ENCODE results near the gene GNAS-AS1.

GNAS-AS1 gene

GRCh38 chr20:58886546-58886945, 35.8 kb upstream of the GNAS-AS1 start:
- no peak for DNase-seq (ENCODE audit: low read depth in 2 of 2)

DNA sequence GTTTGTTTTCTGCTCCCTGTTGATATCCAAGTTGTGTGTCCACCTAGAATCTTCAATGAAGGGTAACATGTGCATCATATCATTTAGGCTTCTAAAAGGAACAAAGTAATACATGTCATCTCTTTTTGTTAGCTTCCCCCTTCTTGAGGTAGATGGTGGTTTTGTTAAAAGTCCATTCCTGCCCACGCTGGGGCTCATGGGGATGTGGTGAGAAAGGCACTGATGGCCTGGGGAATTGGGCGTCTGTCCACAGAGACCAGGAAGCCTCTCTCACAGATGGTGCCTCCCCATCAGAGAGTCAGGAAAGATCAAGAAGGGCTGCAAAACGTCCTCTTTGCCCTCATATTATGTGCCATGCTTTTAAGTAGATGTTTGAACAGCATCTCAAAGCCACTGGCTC, 34.3 kb upstream of the GNAS-AS1 start:
- no peak for DNase-seq (ENCODE audit: low read depth in 2 of 2)

DNA sequence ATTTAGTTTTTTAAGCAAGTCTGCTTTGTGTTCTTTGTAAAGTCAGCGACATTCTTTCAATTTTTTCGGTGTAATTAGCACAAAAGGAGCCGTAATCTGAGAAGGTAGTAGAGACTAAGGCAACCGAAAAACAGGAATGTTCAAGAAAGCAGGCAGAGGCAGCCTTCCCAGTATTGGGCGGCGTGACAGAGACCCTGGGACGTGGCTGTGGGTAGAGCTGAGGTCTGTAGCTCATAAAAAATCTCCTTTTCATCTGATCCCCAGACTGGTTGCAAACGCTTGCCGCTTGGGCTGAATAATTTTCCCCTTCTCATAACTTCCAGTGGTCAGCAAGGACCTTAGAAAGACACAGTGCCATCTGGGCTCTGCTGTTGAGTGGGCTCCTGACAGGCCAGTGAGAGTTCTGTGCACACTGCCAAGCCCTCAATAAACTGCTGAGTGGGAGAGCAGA, 32.6 kb upstream of the GNAS-AS1 start:
- DNase-seq (ENCODE audit: low read depth in 2 of 2): no peak

DNA sequence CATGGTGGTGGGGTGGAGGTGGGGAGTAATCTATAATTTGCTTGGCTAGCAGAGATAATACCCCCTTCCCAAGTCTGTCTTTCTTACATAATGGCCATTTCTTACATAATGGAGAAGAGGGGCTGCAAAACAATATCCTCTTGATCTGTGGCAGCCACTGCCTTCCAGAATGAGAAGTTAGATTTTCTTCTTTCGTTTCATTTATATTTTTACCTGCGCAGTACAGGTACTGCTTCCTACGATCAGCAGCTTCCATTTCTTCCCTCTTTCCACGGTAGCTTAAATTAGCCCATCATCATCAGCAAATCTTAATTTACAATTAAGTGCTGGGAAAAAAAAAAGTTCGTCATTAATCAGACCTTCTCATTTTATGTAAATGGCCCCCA, 32.0 kb upstream of the GNAS-AS1 start:
- DNase-seq (ENCODE audit: low read depth in 2 of 2): no peak

- no peak for DNase-seq (ENCODE audit: low read depth in 2 of 2)
Observed at GRCh38 chr20:58880994-58881752, 30.5 kb upstream of the GNAS-AS1 start.

GRCh38 chr20:58880441-58880840, 29.7 kb upstream of the GNAS-AS1 start:
- no peak for DNase-seq (ENCODE audit: low read depth in 2 of 2)

DNA sequence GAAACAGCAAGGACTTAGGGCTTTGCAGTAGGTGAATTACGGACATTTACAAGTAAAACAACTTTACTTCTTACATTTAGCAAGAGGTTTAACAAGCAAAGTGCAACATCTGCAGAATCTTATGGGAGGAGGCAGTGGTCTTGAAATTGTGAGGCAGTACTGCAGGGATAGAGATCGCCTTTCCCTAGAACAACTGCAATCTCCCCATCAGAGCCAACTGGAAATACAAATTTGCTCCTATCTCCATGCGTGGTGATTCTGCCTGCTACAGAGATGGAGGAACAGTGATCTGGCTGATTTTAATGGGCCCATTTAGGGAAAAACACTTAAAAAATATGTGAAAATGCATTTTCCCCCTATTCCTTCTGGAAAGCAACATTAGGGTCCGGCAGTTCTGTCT, 27.7 kb upstream of the GNAS-AS1 start:
- no peak for DNase-seq (ENCODE audit: low read depth in 2 of 2)

DNA sequence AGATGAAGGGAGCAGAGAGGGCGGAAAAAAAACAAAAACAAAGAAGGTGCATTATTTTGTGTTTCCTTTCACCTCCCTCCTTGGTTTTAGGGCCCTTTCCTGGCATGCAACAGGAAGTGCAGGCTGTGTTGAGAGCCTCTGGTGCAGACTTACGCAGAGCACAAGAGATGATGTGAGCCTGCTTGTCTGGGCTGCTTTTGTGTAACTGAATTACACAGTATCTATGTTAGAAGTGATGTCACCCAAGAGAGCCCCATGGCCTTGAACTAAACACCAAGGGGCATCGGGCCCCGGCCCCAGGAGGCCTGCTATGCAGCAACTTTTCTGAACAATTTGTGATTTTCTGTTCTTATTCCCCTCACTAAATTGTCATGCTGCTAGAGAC, 27.3 kb upstream of the GNAS-AS1 start:
- no peak for DNase-seq (ENCODE audit: low read depth in 2 of 2)

GRCh38 chr20:58877050-58877975, 26.6 kb upstream of the GNAS-AS1 start:
- DNase-seq (ENCODE audit: low read depth in 2 of 2): no peak

GRCh38 chr20:58876437-58876836, 25.7 kb upstream of the GNAS-AS1 start:
- DNase-seq (ENCODE audit: low read depth in 2 of 2): no peak

DNA sequence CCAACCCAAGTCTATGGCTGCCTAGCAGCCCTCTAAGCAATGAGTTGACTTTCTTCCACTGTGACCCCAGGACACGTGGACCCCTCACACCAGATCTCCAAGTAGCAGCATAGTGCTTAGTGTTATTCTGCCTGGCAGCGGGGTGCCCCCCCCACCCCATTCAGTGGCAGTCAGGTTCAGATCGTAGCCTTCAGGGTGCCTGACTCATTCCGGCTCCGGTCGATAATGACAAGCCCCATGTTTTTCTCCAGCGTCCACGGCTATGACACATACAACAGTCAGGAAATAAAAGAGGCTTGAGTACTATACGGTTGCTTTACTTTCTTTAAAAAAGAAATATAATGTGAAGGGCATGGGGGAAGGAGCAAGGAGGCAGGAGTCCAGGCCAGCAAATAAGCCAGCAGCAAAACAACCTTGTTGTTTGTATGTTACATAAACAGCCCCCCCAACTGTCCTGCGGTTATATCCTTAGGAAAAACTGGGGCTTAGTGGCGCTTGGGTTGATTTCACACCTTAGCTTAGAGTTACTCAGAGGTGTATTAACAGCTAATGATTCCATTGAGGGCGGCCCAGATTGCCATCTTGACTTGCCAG, 24.9 kb upstream of the GNAS-AS1 start:
- no peak for DNase-seq (ENCODE audit: low read depth in 2 of 2)

DNA sequence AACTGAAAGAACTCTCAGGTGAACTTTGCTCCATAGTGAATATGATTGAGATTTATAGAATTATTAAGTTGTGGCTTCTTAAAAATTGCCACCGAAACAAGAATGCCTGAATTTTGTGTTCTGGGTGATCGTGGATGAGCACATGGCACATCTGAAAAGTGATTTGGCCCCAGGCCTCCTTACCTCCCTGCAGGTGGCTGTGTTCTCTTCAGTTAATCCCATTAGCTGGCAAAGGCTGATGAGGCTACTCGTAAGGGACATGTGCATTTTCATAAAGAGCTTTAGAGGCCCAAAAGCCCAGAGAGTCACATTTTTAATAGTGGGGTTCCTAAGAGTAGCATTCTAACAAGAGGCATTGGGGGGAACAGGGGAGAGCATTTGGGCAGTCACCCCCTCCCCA, 24.4 kb upstream of the GNAS-AS1 start:
- DNase-seq (ENCODE audit: low read depth in 2 of 2): no peak

DNA sequence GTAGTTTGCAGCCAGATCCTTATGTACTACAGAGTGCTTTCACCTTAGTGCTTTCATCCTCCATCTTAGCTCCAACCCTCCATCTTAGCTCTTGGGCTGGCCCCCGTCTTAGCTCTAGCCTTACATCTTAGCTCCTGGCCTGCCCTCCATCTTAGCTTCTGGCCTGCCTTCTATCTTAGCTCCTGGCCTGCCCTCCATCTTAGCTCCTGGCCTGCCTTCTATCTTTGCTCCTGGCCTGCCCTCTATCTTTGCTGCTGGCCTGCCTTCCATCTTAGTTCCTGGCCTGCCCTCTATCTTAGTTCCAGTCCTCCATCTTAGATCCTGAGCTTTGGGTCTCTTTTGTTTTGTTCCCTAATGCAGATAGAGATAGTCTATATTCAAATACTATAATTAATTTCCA, 23.8 kb upstream of the GNAS-AS1 start:
- no peak for DNase-seq (ENCODE audit: low read depth in 2 of 2)

DNA sequence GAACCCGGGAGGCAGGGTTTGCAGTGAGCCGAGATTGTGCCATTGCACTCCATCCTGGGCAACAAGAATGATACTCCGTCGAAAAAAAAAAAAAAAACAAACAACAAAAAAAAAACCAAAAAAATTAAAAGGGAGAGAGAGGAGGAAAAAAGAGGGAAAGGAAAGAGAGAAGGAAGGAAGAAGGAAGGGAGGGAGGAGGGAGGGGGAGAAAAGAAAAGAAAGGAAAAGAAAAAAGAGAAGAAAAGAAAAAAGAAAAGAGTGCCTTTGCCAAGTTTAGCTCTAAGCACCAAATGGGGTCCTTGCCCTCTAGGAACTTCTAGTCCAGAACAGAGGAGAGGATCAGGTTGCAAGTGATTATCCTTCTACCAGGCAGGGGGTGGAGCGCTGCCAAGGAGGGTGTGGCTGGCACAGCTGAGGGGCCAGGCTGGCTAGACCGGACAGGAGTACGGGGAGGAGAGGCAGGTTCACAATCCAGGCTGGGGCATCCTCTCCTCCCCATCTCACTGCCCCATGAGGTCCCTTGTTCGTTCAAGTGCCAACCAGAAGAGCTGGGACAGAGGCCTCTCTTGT, 20.9 kb upstream of the GNAS-AS1 start:
- no peak for DNase-seq (ENCODE audit: low read depth in 2 of 2)

DNA sequence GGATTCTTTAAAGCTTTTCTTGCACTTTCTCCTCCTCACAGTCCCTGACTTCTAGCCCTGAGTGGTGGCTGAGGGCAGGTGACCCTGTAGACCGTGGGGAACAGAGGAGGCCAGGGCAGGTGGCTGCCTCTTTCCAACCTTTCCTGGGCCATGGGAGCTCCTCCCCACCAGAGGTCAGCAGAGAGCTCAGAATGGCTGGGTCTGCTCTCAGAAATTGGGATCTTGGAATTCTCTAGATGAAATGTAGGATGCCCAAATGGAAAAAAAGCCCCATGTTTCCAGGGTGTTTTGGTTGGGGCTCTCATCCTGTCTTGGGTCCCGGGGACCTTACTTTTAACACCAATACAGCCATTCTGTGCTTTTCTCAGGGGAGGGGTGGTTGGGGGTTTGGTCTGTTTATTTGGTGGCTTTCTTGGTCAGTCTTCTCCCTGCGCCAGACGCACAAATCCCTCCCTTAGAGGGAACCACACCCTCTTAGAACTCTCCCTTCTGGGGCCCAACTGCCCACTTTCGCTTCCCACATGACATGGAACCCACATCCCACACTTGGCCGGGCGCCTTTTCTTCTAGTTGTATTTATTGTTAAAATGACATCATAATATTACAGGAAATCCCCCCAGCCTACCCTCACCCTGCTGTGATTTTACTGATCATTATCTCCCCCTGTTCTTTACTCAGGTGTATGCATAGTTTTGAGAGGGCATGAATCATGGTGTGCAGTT, 19.8 kb upstream of the GNAS-AS1 start:
- DNase-seq (ENCODE audit: low read depth in 2 of 2): no peak

- no peak for DNase-seq (ENCODE audit: low read depth in 2 of 2)
Observed at GRCh38 chr20:58869662-58870227, 19.0 kb upstream of the GNAS-AS1 start.

- no peak for DNase-seq (ENCODE audit: low read depth in 2 of 2)
Observed at GRCh38 chr20:58868795-58869194, 18.1 kb upstream of the GNAS-AS1 start.

GRCh38 chr20:58867211-58867610, 16.5 kb upstream of the GNAS-AS1 start:
- DNase-seq (ENCODE audit: low read depth in 2 of 2): no peak

GRCh38 chr20:58865843-58866242, 15.1 kb upstream of the GNAS-AS1 start:
- DNase-seq (ENCODE audit: low read depth in 2 of 2): no peak

DNA sequence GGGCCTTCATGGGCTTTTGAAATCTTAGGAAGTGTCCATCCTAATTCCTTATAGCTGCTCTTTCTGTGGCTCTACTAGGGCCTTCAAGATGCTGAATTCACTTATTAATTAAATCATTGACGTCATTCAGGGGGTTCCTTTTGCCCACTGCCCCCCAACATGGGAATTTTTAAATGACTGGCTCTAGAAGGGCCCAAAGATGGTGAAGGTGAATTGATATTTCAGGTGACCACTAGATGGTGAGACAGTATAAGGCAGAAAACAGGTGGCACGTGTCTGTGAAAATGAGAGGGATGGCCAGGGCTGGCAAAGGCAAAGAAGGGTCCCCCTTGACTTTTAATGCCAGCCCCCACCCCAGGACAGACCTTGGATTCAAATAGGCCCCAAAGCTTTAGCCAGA, 13.6 kb upstream of the GNAS-AS1 start:
- no peak for DNase-seq (ENCODE audit: low read depth in 2 of 2)

All from stimulated activated CD8-positive, alpha-beta memory T cell treated with anti-CD3 and anti-CD28 coated beads, Interleukin-2, amount 100 ng/mL, for 48 hours (primary cell).